HG03460 (cell line): ENCODE measurements around the gene CARM1.

Experiments used
- ATAC-seq: cut with Tn5 transposase; IDR thresholded peaks from one replicate; pipeline ENCODE4 v1.9.1; 2021; ENCODE audit not compliant: unreplicated experiment

CARM1 gene

DNA sequence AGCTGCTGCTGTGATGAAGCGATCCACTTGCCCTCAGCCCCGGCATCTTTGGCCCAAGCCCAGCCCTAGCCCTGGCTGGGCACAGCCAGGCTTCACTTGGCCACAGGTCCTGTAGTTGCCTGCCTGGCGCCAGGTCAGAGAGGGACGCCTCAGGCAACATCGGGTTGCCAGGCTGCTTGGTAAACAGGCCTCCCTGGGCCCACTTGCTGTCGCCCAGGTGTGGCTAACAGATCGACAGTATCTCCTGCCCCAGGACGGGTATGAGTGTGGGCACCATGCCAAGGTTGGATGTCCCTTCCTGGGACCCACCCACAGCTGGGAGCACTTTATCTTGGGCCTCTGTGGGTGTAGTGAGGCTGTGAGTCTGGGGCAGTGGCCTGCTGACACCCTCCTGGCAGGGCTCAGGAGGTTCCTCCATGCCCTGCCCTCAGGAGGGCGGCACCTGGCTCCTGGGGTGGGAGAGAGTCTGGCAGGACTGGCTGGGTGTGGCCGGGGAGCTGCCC, 27.8 kb downstream of the CARM1 start:
- no peak for ATAC-seq

DNA sequence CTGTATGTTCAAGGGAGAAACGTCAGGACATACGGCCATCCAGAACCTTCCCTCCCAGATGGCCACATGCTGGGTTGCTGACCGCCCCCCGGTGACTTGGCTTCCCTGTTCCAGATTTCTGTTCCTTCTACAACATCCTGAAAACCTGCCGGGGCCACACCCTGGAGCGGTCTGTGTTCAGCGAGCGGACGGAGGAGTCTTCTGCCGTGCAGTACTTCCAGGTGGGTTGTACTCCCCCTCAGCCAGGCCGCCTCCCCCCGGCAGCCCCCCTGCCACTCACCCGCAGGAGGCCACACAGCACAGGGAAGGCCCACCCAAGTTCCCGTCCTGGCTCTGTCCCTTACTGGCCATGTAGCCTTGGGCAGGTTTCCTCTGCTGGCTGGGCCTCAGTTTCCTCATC, 36.6 kb downstream of the CARM1 start:
- no peak for ATAC-seq

DNA sequence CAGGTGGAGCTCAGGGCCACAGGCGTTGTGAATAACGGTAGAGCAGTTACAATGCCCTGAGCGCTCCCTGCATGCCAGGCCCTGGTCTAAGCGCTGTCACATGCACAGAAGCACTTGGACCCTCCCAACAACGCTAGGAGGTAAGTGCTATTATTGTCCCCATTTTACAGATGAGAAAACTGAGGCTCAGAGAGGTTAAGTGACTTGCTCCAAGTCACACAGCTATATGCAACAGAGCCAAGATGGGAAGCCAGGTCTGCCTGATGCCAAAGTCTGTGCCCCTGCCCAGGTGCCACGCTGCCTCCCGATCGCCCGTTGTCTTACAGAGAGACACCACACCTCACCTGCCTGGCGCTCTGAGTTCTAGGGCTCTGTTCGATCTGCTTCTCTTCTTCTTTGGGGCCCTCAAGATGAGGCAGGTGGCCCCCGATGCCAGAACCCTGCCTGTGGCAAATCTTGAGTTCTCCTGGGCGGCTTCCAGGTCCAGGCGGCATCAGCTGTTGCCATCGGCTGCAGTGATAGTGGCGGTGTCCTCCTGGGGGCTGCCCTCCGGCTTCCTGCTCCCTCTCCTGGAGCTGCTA, 37.1 kb downstream of the CARM1 start:
- ATAC-seq, result no peak

GRCh38 chr19:10911579-10912363, 40.4 kb downstream of the CARM1 start:
- no peak for ATAC-seq

GRCh38 chr19:10912619-10913018, 41.3 kb downstream of the CARM1 start:
- ATAC-seq, result no peak

- ATAC-seq, result no peak
These were observed 42.5 kb downstream of the CARM1 start for GRCh38 chr19:10913716-10914340.

DNA sequence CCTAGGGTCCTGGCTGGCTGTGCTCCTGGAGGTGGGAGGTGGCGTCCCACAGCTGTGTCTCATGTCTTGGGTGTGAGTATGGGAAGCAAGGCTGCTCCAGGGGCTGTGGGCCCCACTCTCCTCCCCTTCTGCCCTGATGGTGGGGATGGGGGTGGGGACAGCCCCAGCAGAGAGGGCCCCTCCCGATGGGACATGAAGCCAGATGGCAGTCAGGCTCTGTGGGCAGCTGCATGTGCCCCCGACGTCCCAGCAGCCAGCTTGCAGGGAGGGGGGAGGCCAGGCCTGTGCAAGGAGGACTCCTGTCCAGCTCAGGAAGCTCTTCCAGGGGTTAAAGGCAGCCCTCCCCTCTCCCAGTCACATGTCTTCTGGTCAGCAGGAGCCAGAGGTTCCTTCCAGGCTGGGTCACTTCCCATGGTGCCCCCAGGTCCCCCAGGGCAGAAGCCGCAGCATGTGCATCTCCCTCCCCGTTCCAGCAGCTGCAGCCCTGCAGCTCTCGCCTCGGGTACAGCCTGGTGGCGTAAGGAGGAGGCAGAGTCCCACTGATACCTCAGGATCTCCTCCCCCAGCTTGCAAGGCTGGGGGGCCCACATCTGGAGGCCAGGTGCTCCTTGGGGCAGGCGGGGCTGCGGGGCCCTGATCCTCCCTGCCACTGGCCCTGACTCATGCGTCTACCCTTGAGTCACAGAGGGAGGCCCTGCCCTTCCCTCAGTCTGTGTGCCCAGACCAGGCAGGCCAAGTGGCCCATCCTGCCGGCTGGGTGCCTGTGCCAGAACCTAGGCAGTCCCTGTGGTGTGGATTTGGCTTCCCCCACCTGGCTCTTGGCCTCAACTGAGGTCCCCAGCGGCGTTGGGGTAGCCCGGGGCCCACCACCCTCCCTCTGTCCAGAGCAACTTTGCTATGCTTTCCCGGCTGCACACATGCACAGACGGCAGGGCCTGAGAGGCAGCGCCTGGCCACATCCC, 44.1 kb downstream of the CARM1 start:
- no peak for ATAC-seq

GRCh38 chr19:10916602-10917001, 45.2 kb downstream of the CARM1 start:
- ATAC-seq, result no peak

DNA sequence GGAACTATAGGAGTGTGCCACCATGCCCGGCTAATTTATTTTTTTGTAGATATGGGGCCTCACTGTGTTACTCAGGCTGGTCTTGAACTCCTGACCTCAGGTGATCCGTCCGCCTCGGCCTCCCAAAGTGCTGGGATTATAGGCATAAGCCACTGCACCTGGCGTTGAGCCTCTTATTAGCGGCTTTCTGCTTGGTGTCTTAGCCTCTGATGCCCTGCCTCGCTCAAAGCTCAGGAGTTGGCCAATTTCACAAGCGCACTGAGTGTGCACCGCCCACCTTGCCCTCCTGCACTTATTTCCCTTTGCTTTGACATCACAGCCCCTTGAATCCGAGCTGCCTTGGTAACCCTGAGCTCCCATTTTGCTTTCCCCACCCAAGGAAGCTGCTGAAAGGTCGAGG, 47.0 kb downstream of the CARM1 start:
- ATAC-seq, result no peak

- ATAC-seq, result no peak
These were observed 48.3 kb downstream of the CARM1 start for GRCh38 chr19:10919352-10920287.

- ATAC-seq, result no peak
These were observed 48.9 kb downstream of the CARM1 start for GRCh38 chr19:10920288-10920655.

- ATAC-seq, result no peak
These were observed 49.4 kb downstream of the CARM1 start for GRCh38 chr19:10920781-10921180.

DNA sequence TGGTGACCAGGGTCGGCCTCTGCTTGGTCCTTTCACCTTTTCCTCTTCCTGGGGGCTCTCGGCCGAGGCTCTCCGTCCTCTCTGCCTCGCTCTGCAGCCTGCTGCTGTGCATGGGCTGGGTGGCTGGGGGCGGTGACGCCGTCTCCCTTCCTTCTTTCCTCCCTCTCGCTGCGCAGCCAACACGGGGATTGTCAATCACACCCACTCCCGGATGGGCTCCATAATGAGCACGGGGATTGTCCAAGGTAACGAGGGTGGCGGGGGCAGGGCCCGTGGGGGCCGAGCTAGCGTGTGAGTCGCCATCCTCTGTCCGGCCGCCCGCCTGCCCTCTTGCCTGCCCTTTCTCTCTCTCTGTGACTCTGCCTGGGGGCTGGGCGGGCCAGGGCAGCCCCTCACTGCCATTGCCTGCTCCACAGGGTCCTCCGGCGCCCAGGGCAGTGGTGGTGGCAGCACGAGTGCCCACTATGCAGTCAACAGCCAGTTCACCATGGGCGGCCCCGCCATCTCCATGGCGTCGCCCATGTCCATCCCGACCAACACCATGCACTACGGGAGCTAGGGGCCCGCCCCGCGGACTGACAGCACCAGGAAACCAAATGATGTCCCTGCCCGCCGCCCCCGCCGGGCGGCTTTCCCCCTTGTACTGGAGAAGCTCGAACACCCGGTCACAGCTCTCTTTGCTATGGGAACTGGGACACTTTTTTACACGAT, 50.0 kb downstream of the CARM1 start:
- no peak for ATAC-seq

DNA sequence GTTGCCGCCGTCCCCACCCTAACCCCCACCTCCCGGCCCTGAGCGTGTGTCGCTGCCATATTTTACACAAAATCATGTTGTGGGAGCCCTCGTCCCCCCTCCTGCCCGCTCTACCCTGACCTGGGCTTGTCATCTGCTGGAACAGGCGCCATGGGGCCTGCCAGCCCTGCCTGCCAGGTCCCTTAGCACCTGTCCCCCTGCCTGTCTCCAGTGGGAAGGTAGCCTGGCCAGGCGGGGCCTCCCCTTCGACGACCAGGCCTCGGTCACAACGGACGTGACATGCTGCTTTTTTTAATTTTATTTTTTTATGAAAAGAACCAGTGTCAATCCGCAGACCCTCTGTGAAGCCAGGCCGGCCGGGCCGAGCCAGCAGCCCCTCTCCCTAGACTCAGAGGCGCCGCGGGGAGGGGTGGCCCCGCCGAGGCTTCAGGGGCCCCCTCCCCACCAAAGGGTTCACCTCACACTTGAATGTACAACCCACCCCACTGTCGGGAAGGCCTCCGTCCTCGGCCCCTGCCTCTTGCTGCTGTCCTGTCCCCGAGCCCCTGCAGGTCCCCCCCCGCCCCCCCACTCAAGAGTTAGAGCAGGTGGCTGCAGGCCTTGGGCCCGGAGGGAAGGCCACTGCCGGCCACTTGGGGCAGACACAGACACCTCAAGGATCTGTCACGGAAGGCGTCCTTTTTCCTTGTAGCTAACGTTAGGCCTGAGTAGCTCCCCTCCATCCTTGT, 50.7 kb downstream of the CARM1 start:
- no peak for ATAC-seq

- ATAC-seq, result no peak
These were observed 51.3 kb downstream of the CARM1 start for GRCh38 chr19:10922638-10923014.

DNA sequence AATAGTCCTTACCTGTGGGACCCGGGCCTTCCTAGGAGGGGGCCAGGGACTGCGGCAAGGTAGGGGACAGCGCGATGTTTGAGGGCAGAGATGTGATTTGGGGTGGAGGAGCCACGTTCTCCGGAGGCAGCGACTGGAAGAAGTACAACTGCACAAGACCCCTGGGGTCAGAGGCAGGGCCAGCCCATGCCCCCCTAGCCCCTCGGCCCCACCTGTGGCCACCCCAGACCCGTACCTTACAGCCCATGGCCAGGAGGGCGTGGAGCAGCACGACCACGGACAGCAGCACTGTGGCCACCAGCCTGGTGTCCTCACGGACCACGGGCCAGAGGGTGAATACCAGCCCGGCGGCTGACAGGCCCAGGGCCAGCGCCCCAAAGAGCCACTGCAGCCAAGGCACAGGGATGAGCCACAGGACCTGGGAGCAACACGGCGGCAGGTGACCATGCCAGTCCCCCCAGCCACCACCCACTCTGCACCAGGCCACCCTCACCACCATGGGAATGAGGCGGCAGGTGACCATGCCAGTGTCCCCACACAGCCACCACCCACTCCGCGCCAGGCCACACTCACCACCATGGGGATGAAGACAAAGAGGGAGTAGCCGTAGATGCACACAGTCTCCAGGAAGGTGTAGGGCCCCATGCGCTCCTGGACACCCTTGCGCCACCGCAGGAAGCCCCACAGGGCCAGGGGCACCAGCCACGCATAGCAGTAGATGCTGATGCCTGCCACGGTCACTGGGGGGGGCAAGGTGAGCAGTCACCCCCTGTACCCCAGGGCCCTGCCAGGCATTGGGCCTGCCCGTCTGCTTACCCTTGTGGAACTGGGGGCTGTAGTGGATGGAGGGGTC, 52.1 kb downstream of the CARM1 start:
- no peak for ATAC-seq

DNA sequence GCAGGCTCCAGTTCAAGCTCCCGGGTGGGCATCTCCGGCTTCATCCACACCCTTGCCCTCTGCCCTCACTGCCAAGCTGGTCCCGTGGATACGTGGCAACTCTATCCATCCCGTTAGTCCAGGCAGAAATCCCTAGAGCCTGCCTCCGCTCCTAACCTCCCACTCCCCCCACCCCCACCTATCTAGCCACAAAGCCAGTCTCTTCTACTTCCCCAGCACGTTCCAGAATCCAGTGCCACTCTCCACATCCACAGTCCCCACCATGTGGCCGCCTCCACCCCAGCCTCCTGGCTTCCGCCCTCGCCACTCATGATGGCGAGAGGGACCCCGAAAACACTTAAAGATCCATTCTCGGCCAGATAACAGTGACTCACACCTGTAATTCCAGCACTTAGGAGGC, 53.2 kb downstream of the CARM1 start:
- ATAC-seq, result no peak
